GM21423 (cell line): ENCODE results near the gene PDGFB.

ENCODE experiments used
- ATAC-seq: cut with Tn5 transposase; IDR thresholded peaks from one replicate; pipeline ENCODE4 v1.9.1; 2021; ENCODE audit warnings: mild to moderate bottlenecking, moderate library complexity; ENCODE audit not compliant: unreplicated experiment

The PDGFB gene

DNA sequence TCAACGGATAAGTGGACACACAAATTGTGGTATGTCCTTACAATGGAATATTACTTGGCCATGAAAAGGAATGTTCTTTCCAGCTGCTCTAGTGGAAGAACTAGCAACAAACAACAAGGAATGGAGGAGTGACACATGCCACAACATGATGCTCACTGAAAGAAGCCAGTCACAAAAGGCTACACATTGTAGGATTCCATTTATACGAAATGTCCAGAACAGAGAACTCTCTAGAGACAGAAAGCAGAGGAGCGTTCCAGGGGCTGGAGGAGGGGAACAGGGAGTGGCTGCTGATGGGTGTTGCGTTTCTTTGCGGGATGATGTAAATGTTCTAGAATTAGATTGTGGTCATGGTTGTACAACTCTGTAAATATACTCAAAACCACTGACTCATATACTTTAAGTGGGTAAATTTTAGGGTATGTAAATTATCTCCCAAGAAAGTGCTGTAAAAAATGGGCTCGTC lies 32.4 kb upstream of the PDGFB start:
- no peak for ATAC-seq

DNA sequence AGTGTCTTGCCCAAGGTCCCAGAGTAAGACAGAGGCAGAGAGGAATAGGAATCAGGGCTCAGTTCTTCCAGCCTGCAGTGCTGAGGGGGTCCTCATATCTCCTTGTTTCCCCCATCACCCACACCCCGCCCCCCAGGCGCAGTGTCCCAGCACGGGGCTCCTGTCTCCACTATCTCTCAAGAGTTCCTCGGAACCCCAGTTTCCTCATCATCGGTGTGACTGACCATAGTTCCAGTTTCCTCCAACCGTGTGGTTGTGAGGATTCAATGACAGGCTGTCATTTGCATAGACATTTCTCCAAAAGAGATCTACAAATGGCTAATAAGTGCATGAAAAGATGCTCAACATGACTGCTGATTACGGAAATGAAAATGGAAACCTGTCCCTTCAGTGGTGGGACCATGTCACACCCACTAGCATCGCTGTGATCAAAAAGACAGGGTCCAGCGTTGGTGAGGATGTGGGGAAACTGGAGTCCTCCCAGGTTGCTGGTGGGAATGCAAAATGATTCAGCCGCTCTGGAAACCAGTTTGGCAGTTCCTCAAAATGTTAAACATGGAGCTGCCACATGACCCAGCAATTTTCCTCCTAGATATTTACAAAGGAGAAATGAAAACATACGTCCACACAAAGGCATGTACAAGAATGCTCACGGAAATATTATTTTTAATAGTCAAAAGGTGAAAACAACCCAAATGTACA lies 31.8 kb upstream of the PDGFB start:
- ATAC-seq, result no peak

DNA sequence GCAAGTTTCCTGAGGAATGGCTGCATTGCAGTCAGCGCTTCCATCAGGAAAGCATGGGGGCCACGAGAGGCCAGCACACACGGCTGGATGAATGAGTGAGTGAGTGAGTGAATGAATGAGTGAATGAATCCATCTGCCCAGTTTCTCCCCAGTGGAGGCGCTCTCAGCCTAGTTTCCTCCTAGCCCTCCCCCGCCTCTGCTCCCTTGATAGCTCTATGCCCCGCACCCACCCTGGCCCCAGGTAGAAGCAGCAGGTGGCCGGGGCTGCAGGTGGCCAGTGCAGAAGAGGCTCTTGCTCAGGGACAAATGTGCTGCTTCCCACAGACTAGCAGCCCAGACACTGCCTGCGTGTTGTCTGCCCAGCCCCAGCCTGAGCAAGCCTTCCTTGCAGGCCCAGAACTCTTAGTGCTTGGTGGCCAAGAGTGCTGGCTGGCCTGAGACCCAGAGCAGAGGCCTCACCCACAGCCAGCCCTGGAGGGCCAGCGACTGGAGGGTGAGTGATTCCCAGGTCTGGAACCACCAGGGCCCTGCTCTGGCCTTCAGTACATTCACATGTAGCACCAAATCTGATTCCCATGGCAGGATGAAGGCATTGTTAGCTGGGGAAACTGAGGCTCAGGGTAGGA lies 31.1 kb upstream of the PDGFB start:
- ATAC-seq, result no peak

DNA sequence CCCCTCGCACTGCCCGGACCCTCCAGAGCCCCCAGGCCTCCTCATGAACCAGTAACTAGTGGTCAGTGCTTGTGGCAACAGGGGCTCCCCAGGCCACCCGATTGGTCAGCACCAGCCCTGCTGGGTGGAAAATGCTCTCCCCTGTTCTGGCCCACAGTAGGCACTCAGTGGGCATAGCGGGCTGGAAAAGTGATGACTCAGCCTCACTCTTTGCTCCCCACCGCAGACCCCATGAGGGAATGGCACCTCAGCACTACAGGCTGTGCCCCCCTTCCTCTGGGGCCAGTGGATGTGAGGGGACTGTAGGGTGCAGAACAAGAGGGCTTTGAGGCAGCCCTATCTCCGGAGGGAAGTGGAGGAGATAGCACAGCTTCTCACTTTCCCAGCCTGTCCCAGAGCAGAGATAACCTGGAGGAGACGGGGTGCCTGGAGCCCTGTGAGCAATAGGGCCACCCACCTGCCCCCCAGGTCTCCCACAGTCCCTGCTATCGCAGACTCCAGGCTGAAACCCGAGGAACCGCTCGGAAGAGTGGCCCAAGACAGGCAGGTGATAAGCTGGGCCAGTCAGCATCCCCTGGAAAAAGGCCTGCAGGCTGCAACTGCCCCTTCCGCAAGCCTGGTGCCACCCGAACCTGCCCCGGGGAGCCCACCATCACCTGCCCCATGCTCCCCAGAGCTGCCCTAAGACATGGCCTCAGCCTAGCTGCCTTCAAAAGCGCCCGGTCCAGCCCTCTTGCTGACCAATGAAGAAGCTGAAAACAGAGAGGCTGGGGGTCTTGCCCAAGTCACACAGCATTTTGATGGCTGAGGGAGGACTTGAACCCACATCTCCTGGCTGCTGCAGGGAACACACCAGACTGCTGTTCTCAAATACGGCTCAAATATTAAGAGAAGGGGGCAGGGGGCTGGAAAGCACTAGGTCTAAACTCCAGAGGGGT lies 29.4 kb upstream of the PDGFB start:
- no peak for ATAC-seq

DNA sequence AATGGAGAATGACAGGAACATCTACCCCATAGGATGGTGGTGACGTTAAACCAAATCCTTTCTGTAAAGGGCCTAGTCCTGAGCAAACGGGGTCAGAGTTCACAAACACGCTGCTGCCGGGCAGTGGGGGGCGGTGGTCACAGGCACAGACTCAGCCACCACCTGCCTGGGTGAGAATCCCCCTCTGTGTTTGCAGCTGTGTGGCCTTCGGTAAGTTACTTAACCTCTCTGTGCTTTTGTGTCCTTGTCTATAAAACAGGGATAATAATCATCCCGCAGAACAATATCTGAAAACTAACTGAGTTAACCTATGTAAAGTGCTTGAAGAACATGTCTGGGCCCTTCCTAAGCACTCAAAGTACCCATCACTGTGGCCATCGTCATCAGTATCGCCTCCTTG lies 26.0 kb upstream of the PDGFB start:
- ATAC-seq, result no peak

DNA sequence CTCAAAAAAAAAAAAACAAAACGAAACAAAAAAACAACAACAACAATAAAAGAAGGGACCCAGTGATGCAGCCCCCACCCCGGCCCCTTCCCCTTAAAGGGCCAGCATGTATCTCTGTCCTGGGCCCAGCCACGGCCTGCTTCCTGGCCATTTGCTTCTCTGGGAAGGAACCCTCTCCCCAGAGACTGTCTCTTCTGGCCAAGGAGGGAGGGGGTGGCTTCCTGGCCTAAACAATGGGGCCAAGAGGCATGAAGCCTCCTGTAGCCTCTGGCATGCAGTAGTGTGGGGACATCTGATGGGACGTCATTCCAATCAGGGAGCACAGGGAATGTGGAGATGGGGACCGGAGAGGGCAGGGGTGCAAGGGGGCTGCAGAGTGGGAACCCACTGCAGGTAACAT lies 25.5 kb upstream of the PDGFB start:
- no peak for ATAC-seq

DNA sequence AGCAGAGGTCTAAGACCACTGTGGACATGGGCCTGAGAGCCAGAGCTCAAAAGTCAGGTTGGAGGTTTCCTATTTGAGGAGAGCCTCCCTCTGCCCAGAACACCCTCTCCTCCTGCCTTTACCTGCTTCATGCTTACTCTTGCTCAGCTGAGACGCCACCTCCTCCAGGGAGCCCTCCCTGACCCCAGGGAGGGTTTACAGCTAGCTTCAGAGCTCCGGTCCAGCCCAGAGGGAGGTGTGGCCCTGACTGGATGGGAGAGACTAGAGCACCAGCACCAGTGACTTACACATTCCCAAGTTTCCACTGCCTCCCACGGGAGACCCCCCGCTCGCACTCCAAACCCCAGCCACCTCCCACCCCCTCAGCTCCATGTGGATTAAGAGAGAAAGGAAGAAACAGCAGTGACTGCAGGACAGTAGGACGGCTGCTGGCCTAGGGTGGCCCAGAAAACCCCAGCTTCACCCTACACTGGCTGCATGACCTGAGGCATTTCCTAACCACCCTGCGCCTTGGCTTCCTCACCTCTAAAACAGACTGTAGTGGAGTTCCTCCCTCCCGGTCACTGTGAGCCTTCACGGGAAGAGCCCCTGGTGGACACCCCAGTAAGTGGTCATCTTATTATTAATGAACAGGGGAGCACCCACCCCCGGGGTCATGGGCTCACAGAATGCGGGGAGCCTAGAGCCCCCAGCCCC lies 24.5 kb upstream of the PDGFB start:
- no peak for ATAC-seq

DNA sequence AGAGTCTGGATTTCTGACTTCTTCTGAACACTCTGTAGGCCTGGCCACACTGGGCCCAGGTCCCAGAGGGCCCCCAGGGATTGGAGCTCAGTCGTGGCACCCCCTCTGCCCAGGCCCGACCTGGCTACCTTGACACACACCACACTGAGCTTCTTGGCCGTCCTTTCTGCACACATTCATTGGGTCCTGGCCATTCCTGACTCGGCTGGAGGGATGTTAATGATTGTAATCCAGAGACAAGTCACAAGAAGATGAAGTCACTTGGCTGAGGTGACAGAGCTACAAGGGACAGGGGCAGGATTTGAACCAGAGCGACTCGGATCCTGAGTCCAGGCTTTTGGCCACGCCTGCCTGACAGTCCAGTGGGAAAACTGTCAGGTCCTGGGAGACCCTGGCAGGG lies 23.9 kb upstream of the PDGFB start:
- no peak for ATAC-seq

DNA sequence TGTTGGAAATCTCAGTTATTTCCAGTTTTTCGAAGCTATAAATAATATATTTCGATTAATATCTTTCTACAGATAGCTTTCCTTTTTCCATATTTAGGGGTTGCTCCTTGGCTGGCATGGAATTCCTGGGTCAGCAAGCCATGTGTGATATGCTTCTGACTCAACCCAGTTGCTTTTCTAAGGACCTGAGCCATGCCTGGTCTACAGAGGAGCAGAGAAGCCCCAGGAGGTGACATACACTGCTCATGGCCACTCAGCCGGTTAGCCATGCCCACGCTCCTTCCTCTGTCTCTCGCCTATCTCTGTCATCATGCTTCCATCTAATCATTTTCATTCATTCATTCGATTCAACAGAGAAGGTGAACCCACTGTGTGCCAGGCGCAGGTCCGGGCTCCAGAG lies 23.2 kb upstream of the PDGFB start:
- ATAC-seq, result no peak

DNA sequence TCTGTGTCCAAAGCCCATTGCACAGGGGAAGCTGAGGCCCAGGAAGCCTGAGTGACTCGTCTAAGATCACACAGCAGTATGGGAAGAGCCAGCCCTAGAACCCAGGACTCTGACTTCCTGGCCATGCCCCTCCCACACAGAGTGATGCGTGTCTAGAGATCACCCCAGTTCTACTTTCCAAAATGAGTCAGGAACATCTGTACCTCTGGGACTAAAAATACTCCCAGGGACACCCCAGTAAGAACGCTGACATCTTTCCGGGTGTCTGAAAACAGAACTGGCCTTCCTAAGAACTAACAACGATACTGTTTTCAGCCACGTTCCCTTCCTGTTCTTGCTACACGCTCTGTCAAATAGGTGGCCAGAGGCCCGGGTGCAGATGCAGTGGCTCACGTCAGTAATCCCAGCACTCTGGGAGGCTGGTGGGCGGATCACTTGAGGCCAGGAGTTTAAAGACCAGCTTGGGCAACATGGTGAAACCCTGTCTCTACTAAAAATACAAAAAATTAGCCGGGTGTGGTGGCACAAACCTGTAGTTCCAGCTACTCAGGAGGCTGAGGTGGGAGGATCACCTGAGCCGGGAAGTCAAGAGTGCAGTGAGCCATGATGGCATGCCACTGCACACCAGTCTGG lies 21.7 kb upstream of the PDGFB start:
- ATAC-seq, result peak; percentile 70

DNA sequence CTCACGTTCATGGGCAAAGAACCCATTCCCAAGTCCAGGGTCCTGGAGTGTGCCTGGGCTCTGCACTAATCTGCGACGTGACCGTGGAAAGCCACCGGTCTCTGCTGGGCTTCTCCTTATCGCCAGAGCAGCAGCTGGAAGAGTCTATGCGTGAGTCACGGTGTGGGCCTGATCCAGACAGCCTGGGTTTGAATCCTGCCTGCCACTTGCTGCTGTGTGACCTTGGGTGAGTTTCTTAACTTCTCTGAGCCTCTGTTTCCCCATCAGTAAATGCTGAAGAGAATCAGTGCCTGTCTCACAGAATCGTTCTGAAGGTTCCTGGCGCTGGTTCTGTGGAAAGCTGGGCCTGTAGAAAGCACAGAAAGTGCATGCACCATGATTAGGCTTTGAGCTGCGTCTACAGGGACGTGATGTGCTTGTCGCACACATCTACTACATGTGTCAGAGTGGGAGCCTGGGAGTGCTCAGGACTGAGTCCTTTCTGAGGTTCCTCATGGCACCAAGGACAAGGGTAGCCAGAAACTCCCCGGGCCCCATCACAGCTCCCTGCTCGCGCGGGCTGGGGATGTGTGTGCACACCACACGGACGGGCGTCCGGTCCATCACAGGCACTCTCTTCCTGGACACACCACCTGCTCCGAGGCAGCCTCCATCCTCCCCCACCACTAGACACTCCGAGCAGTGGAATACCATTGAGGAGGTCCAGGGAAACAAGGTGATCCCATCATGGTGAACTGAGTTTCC lies 20.5 kb upstream of the PDGFB start:
- no peak for ATAC-seq

DNA sequence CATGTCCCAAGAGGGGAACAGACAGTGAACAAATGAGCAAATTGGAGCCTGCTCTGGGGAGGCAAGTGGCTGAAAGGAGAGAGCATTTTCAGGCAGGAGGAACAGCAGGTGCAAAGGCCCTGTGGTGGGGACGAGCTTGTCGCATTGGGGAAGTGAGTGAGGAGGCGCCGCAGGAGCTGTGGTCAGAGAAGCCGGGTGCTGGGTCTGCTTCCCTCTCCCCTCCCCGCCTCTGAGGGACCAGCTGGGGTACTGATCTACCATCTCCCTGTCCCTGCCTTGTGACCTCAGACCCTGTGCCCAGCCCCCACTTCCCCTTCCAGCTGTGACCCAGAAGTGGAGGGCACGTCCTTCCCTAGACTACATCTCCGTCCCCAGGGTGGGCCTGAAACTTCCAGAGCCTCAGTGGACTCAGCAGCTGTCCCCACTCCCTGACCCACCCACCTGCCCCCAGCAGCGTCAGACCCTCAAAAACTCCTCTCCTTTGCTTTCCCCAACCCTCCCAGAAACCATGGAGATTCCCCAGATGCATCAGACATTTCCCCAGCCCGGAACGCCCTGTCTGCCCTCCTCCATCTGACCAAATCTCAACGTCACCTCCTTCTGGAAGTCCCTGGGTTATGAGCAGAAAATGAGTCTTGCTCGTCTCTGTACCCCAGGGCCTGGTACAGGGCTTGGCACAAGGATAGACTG lies 19.7 kb upstream of the PDGFB start:
- ATAC-seq, result no peak

DNA sequence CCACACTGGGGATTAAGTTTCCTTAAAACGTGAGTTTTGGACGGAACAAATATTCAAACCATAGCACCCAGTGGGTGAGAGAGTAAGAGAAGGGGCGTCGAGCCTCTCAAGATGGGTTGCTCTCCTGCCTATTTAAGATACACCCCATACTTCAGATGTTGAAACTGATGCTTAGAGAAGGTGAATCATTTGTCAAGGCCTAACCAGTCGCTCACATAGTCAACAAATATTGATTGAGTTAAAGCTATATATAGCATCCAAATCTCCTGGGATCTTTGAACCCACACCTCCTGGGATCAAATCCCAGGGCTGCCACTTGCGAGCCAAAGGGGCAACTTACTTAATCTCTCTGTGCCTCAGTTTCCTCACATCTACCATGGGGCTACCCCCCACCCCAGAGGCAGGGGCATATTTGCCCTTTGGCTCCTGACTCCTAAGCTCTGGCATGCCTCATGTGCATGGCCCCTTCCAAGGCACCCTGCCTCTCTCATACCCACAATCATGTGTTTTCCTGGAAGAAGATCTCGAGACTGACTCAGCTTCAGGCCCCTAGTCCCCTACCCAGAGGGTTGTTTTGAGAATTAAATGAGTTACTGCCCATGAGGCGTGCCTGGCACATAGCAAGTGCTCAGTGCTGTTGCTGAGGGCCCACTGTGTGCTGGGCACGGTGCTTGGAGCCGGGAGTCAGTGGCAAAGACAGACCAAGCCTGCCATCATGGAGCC lies 19.0 kb upstream of the PDGFB start:
- ATAC-seq, result no peak

DNA sequence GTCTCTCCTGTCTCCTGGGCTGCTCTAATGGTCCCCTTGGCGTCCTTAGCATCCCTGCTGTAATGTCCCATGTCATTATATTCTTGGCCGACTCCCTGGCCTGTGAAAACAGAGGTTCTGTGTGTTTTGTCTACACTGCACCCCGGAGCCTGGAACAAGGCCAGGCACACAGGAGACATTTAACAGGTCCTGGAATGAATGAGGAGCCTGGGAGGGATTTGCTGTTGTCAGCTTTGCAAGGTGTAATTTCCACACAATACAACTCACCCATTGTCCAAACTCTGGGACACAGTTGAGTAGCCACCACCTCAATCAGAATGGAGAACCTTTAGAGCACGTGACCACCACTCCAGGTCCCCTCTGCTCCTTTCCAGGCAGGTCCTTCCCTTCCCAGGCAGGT lies 14.9 kb upstream of the PDGFB start:
- no peak for ATAC-seq

DNA sequence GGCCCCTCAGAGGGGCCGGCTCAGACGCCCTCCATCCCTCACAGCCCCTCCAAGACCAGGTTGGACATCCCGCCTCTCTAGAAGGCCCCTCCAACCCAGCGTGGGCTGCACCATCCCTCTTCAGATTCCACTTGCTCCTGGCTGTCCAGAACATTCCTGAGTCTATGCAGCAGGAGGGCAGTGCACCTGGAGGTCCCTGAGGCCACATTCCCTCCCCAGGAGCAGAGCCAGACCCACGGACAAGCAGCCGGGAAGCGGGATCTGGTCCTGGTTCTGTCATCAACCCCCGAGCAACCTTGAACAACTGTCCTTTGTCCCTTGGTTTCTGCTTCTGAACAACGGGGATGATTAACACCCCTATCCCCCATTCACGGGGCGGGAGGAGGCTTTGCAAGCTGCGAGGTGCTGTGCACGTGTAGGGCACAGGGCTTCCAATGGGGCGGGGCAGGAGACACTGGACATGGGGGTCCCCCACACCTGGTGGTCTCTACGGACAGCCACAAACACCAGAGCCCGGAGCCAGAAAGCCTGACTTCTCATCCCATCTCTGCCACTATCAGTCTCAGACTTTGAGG lies 13.2 kb upstream of the PDGFB start:
- no peak for ATAC-seq

DNA sequence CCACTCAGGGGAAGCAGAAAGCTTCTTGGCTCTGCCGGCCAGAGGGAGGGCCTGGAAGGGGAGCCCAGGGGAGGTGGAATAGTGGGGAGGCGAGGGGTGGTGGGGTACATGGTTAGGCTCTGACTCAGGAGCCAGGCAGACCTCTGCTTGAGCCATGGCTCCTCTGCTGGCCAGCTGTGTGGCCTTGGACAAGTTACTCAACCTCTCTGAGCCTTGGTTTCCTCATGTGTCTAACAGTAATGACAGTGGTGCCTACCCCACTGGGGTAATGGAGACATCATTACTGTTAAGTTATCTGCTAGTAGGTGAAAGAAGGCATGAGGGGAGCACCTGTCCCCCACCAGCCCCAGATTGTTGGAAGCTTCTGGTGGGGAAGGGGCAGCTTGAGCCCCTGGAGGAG lies 12.2 kb upstream of the PDGFB start:
- ATAC-seq, result no peak

DNA sequence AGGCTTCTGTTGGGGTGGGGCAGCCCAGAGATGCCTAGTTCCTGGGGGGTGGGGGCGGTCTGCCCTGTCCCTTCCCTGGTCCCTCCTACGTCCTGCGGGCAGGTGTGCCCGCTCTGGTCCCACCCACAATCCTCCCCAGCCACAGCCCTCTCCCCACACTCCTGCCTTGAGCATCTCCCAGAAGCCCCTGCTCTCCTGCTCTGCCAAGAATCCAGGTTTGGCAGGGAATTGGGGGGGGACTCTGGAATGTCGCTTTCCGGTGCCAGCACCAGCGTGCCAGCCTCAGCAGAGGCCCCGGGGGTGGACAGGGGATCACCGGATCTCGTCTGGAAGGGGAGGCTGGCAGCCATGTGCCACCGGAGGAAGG lies 11.4 kb upstream of the PDGFB start:
- no peak for ATAC-seq

DNA sequence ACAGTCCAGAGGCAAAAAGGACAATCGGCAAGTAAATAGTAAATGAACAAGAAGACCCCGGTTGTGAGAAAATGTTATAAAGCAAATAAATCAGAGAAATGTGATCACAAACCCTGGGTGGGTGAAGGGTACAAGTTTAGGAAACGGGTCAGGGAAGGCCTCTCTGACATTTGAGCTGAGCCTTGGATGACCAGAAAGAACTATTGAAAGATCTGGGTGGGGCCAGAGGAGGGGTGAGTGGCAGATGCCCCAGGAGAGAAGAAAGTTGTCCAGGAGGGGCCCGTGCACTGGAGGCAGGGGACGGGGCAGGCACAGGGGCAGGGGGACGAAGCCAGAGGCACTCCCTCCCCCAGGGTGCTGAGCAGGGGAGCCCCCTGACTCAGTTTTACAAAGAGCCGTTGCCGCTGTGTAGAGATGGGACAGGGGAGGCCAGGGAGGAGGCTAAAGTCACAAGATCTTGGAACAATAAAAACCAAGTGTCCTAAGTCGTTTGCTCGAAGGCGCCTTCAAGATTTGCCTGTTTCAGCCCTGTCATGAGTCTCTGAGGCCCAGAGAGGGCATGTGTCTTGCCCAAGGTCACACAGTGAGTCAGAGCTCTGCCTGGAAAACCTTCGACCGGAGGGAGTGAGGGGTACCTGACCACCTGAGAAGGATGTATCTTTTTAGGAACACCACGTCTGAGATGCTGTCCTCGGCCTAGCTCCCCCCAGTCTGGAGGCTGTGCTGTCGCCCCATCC lies 10.8 kb upstream of the PDGFB start:
- ATAC-seq, result no peak
